Measurements from ENCODE around the gene ADGRG3. TPM values are rescaled to one million over a fixed set of nuclear protein-coding genes. Genes with fewer than 3 reads are reported as not detected.

The ADGRG3 gene
- total and polyA plus RNA-seq, 2 experiments from 2014 or later = not detected

DNA sequence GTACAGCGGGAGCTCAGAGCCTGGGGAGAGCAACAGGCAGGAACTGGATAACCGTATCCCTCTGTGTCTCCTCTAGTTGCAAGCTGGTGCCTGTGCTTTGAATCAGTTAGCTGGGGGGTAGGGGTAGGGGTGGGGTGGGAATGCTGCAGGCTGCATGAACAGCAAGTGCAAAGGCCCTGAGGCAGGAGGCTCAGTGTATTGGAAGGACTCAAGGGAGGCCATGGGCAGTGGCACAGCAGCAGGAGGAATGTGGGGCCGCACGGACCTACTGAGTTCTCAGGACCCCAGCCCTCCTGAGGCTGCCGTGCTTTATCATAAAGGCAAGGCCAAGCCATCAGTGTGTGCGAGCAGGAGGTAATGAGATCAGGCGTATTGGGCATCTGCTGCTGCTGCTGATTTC is 70.7 kb downstream of the ADGRG3 start:
- ATAC-seq = no peak
- Histone ChIP-seq H3K4me1 (ENCODE audit: insufficient read depth) (peaks cover 8% of the 10 kb centered on the region; the same call in 1 of the 2 replicates), H3K27me3 (ENCODE audit: insufficient read depth) (no peaks in the 10 kb centered on the region), H3K4me3 (no peak overlapping the region), H3K27ac (ENCODE audit: low read depth) (no peak overlapping the region), H3K4me2 (no peak overlapping the region), H3K36me3 (ENCODE audit: insufficient read depth) (0 out of 2 replicates have a peak, but pooled peaks cover 7% of the 10 kb centered on the region), H2AFZ (no peak overlapping the region), H3K9me2 (ENCODE audit: insufficient read depth) (no peaks in the 10 kb centered on the region), H3K79me2 (replicated peaks; ENCODE audit: insufficient read depth) (peaks cover 7% of the 10 kb centered on the region), H3F3A (replicated peaks; ENCODE audit: low read depth) (no peaks in the 10 kb centered on the region), H4K20me1 (replicated peaks; ENCODE audit: insufficient read depth) (no peaks in the 10 kb centered on the region; the same call in 1 of the 2 replicates)
- H3K27me3 Mint-ChIP-seq (ENCODE audit: insufficient read depth, low read depth, poor library complexity) = peaks cover 11% of the 10 kb centered on the region
- H3K36me3 Mint-ChIP-seq (ENCODE audit: low read depth) = peaks cover 25% of the 10 kb centered on the region
- peaks cover 11% of the 10 kb centered on the region for H3K4me1 Mint-ChIP-seq
- DNase-seq (ENCODE audit: low spot score) = no peak
- no peak overlapping the region for H3K4me3 Mint-ChIP-seq
- no peaks in the 10 kb centered on the region; the same call in 2 of the 3 replicates for H3K9me3 Mint-ChIP-seq
- H3K27ac Mint-ChIP-seq = no peak overlapping the region
- TF ChIP-seq ZNF114 (CRISPR knock-in tag; IDR thresholded peaks at IDR 0.05) (no peak), ZNF331 (CRISPR knock-in tag; IDR thresholded peaks at IDR 0.05; ENCODE audit: low read depth) (no peak), POLR2AphosphoS5 (IDR thresholded peaks at IDR 0.05; ENCODE audit: low read depth) (no peak), CREB1 (CRISPR knock-in tag; IDR thresholded peaks at IDR 0.05; ENCODE audit: low read depth) (no peak), EZH2 (IDR thresholded peaks at IDR 0.05; ENCODE audit: low read depth, unreplicated experiment) (no peak), JUNB (IDR thresholded peaks at IDR 0.05; ENCODE audit: unreplicated experiment) (no peak), EZH2phosphoT487 (IDR thresholded peaks at IDR 0.05; ENCODE audit: unreplicated experiment) (no peak), STAT1 (IDR thresholded peaks at IDR 0.05; ENCODE audit: unreplicated experiment) (no peak)
- TF ChIP-seq, protein P1, sequence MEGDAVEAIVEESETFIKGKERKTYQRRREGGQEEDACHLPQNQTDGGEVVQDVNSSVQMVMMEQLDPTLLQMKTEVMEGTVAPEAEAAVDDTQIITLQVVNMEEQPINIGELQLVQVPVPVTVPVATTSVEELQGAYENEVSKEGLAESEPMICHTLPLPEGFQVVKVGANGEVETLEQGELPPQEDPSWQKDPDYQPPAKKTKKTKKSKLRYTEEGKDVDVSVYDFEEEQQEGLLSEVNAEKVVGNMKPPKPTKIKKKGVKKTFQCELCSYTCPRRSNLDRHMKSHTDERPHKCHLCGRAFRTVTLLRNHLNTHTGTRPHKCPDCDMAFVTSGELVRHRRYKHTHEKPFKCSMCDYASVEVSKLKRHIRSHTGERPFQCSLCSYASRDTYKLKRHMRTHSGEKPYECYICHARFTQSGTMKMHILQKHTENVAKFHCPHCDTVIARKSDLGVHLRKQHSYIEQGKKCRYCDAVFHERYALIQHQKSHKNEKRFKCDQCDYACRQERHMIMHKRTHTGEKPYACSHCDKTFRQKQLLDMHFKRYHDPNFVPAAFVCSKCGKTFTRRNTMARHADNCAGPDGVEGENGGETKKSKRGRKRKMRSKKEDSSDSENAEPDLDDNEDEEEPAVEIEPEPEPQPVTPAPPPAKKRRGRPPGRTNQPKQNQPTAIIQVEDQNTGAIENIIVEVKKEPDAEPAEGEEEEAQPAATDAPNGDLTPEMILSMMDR (conservative IDR thresholded peaks at IDR 0.05; ENCODE audit: low read depth in 2 of 2) = no peak
- TF ChIP-seq, protein P2, sequence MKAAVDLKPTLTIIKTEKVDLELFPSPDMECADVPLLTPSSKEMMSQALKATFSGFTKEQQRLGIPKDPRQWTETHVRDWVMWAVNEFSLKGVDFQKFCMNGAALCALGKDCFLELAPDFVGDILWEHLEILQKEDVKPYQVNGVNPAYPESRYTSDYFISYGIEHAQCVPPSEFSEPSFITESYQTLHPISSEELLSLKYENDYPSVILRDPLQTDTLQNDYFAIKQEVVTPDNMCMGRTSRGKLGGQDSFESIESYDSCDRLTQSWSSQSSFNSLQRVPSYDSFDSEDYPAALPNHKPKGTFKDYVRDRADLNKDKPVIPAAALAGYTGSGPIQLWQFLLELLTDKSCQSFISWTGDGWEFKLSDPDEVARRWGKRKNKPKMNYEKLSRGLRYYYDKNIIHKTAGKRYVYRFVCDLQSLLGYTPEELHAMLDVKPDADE (IDR thresholded peaks at IDR 0.05) = no peak
- TF ChIP-seq, protein P3, sequence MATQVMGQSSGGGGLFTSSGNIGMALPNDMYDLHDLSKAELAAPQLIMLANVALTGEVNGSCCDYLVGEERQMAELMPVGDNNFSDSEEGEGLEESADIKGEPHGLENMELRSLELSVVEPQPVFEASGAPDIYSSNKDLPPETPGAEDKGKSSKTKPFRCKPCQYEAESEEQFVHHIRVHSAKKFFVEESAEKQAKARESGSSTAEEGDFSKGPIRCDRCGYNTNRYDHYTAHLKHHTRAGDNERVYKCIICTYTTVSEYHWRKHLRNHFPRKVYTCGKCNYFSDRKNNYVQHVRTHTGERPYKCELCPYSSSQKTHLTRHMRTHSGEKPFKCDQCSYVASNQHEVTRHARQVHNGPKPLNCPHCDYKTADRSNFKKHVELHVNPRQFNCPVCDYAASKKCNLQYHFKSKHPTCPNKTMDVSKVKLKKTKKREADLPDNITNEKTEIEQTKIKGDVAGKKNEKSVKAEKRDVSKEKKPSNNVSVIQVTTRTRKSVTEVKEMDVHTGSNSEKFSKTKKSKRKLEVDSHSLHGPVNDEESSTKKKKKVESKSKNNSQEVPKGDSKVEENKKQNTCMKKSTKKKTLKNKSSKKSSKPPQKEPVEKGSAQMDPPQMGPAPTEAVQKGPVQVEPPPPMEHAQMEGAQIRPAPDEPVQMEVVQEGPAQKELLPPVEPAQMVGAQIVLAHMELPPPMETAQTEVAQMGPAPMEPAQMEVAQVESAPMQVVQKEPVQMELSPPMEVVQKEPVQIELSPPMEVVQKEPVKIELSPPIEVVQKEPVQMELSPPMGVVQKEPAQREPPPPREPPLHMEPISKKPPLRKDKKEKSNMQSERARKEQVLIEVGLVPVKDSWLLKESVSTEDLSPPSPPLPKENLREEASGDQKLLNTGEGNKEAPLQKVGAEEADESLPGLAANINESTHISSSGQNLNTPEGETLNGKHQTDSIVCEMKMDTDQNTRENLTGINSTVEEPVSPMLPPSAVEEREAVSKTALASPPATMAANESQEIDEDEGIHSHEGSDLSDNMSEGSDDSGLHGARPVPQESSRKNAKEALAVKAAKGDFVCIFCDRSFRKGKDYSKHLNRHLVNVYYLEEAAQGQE (IDR thresholded peaks at IDR 0.05; ENCODE audit: unreplicated experiment) = no peak
- TF ChIP-seq, protein P4, sequence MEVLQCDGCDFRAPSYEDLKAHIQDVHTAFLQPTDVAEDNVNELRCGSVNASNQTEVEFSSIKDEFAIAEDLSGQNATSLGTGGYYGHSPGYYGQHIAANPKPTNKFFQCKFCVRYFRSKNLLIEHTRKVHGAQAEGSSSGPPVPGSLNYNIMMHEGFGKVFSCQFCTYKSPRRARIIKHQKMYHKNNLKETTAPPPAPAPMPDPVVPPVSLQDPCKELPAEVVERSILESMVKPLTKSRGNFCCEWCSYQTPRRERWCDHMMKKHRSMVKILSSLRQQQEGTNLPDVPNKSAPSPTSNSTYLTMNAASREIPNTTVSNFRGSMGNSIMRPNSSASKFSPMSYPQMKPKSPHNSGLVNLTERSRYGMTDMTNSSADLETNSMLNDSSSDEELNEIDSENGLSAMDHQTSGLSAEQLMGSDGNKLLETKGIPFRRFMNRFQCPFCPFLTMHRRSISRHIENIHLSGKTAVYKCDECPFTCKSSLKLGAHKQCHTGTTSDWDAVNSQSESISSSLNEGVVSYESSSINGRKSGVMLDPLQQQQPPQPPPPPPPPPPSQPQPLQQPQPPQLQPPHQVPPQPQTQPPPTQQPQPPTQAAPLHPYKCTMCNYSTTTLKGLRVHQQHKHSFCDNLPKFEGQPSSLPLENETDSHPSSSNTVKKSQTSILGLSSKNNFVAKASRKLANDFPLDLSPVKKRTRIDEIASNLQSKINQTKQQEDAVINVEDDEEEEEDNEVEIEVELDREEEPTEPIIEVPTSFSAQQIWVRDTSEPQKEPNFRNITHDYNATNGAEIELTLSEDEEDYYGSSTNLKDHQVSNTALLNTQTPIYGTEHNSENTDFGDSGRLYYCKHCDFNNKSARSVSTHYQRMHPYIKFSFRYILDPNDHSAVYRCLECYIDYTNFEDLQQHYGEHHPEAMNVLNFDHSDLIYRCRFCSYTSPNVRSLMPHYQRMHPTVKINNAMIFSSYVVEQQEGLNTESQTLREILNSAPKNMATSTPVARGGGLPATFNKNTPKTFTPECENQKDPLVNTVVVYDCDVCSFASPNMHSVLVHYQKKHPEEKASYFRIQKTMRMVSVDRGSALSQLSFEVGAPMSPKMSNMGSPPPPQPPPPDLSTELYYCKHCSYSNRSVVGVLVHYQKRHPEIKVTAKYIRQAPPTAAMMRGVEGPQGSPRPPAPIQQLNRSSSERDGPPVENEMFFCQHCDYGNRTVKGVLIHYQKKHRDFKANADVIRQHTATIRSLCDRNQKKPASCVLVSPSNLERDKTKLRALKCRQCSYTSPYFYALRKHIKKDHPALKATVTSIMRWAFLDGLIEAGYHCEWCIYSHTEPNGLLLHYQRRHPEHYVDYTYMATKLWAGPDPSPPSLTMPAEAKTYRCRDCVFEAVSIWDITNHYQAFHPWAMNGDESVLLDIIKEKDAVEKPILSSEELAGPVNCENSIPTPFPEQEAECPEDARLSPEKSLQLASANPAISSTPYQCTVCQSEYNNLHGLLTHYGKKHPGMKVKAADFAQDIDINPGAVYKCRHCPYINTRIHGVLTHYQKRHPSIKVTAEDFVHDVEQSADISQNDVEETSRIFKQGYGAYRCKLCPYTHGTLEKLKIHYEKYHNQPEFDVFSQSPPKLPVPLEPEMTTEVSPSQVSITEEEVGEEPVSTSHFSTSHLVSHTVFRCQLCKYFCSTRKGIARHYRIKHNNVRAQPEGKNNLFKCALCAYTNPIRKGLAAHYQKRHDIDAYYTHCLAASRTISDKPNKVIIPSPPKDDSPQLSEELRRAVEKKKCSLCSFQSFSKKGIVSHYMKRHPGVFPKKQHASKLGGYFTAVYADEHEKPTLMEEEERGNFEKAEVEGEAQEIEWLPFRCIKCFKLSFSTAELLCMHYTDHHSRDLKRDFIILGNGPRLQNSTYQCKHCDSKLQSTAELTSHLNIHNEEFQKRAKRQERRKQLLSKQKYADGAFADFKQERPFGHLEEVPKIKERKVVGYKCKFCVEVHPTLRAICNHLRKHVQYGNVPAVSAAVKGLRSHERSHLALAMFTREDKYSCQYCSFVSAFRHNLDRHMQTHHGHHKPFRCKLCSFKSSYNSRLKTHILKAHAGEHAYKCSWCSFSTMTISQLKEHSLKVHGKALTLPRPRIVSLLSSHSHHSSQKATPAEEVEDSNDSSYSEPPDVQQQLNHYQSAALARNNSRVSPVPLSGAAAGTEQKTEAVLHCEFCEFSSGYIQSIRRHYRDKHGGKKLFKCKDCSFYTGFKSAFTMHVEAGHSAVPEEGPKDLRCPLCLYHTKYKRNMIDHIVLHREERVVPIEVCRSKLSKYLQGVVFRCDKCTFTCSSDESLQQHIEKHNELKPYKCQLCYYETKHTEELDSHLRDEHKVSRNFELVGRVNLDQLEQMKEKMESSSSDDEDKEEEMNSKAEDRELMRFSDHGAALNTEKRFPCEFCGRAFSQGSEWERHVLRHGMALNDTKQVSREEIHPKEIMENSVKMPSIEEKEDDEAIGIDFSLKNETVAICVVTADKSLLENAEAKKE (CRISPR knock-in tag; IDR thresholded peaks at IDR 0.05) = no peak

Data from GM23338 (cell line).